ENCODE results near the gene MACROD2. TPM values are rescaled to one million over a fixed set of nuclear protein-coding genes. Genes with fewer than 3 reads are reported as not detected.
A peak's percentile ranks its signal among the peaks of the same experiment; 100 is the strongest.

MACROD2 gene
- total and polyA plus RNA-seq, 2 experiments from 2014 or later = 2.8 to 4.3 TPM

DNA sequence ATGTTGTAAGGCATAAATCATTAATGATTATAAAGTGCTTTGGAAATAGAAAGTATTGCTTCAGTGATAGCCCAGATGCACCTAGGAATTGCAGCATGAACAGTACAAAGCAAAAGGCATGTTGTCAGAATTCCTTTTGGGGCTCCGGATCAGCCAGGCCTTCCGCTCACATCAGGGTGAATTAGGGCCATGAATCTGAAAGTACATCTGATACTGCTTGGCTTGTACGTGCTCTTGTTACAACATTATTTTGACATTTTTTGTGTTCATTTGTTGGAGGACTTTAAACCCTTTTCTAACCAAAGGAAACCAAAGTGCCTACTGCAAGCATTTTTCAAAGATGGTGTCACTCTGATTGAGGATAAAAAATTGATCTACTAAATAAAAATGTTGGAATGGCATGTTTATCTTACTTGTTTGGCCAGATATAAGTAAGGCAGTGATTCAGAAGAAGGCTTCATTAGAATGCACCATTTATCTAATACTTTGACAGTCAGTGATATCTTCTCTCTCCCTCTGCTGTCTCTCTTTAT lies 1347.7 kb downstream of the MACROD2 start (continued):
- TF ChIP-seq, protein P1, sequence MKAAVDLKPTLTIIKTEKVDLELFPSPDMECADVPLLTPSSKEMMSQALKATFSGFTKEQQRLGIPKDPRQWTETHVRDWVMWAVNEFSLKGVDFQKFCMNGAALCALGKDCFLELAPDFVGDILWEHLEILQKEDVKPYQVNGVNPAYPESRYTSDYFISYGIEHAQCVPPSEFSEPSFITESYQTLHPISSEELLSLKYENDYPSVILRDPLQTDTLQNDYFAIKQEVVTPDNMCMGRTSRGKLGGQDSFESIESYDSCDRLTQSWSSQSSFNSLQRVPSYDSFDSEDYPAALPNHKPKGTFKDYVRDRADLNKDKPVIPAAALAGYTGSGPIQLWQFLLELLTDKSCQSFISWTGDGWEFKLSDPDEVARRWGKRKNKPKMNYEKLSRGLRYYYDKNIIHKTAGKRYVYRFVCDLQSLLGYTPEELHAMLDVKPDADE (IDR thresholded peaks at IDR 0.05) = no peak
- TF ChIP-seq EZH2phosphoT487 (IDR thresholded peaks at IDR 0.05; ENCODE audit: unreplicated experiment) = no peak
- TF ChIP-seq CREB1 (CRISPR knock-in tag; IDR thresholded peaks at IDR 0.05; ENCODE audit: low read depth) = no peak
- no peak for TF ChIP-seq ZNF114 (CRISPR knock-in tag; IDR thresholded peaks at IDR 0.05)
- TF ChIP-seq, protein P2, sequence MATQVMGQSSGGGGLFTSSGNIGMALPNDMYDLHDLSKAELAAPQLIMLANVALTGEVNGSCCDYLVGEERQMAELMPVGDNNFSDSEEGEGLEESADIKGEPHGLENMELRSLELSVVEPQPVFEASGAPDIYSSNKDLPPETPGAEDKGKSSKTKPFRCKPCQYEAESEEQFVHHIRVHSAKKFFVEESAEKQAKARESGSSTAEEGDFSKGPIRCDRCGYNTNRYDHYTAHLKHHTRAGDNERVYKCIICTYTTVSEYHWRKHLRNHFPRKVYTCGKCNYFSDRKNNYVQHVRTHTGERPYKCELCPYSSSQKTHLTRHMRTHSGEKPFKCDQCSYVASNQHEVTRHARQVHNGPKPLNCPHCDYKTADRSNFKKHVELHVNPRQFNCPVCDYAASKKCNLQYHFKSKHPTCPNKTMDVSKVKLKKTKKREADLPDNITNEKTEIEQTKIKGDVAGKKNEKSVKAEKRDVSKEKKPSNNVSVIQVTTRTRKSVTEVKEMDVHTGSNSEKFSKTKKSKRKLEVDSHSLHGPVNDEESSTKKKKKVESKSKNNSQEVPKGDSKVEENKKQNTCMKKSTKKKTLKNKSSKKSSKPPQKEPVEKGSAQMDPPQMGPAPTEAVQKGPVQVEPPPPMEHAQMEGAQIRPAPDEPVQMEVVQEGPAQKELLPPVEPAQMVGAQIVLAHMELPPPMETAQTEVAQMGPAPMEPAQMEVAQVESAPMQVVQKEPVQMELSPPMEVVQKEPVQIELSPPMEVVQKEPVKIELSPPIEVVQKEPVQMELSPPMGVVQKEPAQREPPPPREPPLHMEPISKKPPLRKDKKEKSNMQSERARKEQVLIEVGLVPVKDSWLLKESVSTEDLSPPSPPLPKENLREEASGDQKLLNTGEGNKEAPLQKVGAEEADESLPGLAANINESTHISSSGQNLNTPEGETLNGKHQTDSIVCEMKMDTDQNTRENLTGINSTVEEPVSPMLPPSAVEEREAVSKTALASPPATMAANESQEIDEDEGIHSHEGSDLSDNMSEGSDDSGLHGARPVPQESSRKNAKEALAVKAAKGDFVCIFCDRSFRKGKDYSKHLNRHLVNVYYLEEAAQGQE (IDR thresholded peaks at IDR 0.05; ENCODE audit: unreplicated experiment) = no peak

GRCh38 chr20:15345287-15345686 lies 1350.0 kb downstream of the MACROD2 start:
- no peaks in the 10 kb centered on the region for H3K27me3 Mint-ChIP-seq (ENCODE audit: insufficient read depth, low read depth, poor library complexity)
- no peak overlapping the region for H3K27ac Mint-ChIP-seq
- Histone ChIP-seq H3K27ac (ENCODE audit: low read depth) (no peak overlapping the region), H3K4me3 (no peak overlapping the region), H3K9me2 (ENCODE audit: insufficient read depth) (0 out of 2 replicates have a peak, but pooled peaks cover 4% of the 10 kb centered on the region), H3K79me2 (replicated peaks; ENCODE audit: insufficient read depth) (no peaks in the 10 kb centered on the region), H4K20me1 (replicated peaks; ENCODE audit: insufficient read depth) (no peaks in the 10 kb centered on the region), H3K4me1 (ENCODE audit: insufficient read depth) (no peaks in the 10 kb centered on the region), H3K36me3 (ENCODE audit: insufficient read depth) (no peaks in the 10 kb centered on the region), H3F3A (replicated peaks; ENCODE audit: low read depth) (no peaks in the 10 kb centered on the region), H2AFZ (no peak overlapping the region), H3K27me3 (ENCODE audit: insufficient read depth) (no peaks in the 10 kb centered on the region), H3K4me2 (no peak overlapping the region)
- peaks cover 13% of the 10 kb centered on the region for H3K9me3 Mint-ChIP-seq
- ATAC-seq (no peak), DNase-seq (ENCODE audit: low spot score) (no peak)
- H3K4me1 Mint-ChIP-seq = no peaks in the 10 kb centered on the region
- TF ChIP-seq ZNF331 (CRISPR knock-in tag; IDR thresholded peaks at IDR 0.05; ENCODE audit: low read depth) (no peak), CTCF (conservative IDR thresholded peaks at IDR 0.05; ENCODE audit: low read depth in 2 of 2) (peak in 1 of 2 experiments; percentile 24; a peak in 2 of 4 replicates)
- H3K4me3 Mint-ChIP-seq = no peak overlapping the region
- H3K36me3 Mint-ChIP-seq (ENCODE audit: low read depth) = peaks cover 9% of the 10 kb centered on the region

All from GM23338 (cell line).